ENCODE measurements around the gene TUBB4A.
A peak's percentile ranks its signal among the peaks of the same experiment; 100 is the strongest.

The TUBB4A gene

GRCh38 chr19:6460099-6460884, 41.8 kb downstream of the TUBB4A start:
- no peak for TF ChIP-seq POLR2A (IDR thresholded peaks at IDR 0.05; ENCODE audit: low read length)
- no peak for TF ChIP-seq GATA1 (IDR thresholded peaks at IDR 0.05; ENCODE audit: low read depth, low read length)
- peak; percentile 94 to 95 for DNase-seq

GRCh38 chr19:6459262-6460098, 42.6 kb downstream of the TUBB4A start, which contains the start of gene SLC25A23:
Gene SLC25A23 (minus strand): TSS chr19:6459792. CDS start chr19:6459628, 164 bp downstream.
- DNase-seq, result peak; percentile 41 to 51
- TF ChIP-seq POLR2A (IDR thresholded peaks at IDR 0.05; ENCODE audit: low read length), result no peak
- no peak for TF ChIP-seq GATA1 (IDR thresholded peaks at IDR 0.05; ENCODE audit: low read depth, low read length)

DNA sequence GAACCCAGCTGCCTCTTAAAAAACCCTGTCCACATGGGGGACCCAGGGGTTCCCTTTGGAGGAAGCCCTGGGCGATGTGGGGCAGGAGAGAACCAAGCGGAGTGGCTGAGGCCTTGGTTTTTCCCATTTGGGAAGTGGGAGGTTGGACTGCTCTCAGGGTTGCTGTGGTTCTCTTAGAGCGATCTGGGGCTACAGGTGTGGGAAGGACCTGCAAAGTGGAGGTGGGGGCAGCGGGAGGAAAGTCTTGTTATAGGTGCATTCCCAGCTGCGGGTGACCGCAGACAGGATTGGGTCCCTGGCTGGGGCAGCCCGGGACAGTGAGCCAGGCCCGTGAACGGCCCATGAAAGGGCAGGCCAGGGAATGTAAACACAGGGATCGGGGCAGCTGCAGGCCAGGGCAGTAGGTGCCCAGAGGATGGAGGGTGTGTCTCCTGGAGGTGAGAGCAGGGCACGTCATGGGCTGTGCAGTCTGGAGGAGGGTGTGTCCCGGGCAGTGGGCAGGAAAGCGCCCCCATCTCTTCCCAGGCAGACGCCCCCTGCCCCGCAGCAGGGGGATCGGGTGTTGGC, 43.3 kb downstream of the TUBB4A start:
- DNase-seq, result no peak
- no peak for TF ChIP-seq POLR2A (IDR thresholded peaks at IDR 0.05; ENCODE audit: low read length)
- no peak for TF ChIP-seq GATA1 (IDR thresholded peaks at IDR 0.05; ENCODE audit: low read depth, low read length)

GRCh38 chr19:6457958-6458694, 44.0 kb downstream of the TUBB4A start:
- DNase-seq, result no peak
- TF ChIP-seq GATA1 (IDR thresholded peaks at IDR 0.05; ENCODE audit: low read depth, low read length), result no peak
- TF ChIP-seq POLR2A (IDR thresholded peaks at IDR 0.05; ENCODE audit: low read length), result no peak

- no peak for TF ChIP-seq GATA1 (IDR thresholded peaks at IDR 0.05; ENCODE audit: low read depth, low read length)
- TF ChIP-seq POLR2A (IDR thresholded peaks at IDR 0.05; ENCODE audit: low read length), result no peak
- DNase-seq, result no peak
These were observed 46.2 kb downstream of the TUBB4A start for GRCh38 chr19:6455924-6456323.

DNA sequence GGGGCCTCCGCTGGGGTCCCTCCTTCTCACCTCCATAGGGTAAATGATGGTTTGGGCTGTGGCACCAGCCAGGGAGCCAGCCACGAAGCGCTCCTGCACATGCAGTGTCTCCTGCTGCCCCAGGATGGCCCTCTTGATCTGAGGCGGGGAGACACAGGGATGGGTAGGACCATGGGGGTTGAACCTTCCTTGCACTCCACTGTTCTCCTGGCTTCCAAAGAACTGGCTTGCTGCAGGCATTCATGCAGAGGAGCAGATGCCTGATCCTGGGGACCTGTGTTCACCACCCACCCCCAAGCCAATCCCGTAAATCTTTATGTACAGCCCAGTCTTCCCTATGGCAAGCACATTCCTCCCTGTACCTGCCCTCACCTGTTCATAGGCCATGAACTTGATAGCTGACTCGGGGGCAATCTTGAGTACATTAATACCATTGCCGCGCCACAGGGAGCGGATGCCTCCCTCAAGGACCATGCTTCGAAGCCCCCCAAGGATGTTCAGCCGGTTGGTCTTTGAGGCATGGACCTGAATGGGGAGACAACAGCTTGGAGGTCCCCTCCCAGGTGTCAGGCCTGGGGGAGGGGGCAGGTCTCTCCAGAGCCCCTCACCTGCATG, 48.1 kb downstream of the TUBB4A start:
- TF ChIP-seq POLR2A (IDR thresholded peaks at IDR 0.05; ENCODE audit: low read length), result no peak
- TF ChIP-seq GATA1 (IDR thresholded peaks at IDR 0.05; ENCODE audit: low read depth, low read length), result no peak
- DNase-seq, result no peak

DNA sequence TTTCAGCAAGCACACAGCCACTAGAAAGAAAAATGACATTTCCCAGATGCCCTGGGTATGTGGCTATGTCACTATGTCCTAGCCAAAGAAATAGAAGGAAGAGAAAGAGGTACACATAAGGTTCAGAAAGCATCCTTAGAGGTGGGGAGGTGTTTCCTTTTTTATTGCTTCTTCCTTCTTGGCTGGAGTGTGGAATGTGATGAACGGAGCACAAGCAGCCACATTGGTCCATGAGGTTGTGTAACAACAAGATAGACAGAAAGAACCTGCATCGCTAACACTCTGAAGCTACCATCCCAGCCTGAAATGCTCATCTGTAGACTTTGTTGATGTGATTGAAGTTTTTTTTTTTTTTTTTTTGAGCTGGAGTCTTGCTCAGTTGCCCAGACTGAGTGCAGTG, 49.2 kb downstream of the TUBB4A start:
- TF ChIP-seq POLR2A (IDR thresholded peaks at IDR 0.05; ENCODE audit: low read length), result no peak
- TF ChIP-seq GATA1 (IDR thresholded peaks at IDR 0.05; ENCODE audit: low read depth, low read length), result no peak

DNA sequence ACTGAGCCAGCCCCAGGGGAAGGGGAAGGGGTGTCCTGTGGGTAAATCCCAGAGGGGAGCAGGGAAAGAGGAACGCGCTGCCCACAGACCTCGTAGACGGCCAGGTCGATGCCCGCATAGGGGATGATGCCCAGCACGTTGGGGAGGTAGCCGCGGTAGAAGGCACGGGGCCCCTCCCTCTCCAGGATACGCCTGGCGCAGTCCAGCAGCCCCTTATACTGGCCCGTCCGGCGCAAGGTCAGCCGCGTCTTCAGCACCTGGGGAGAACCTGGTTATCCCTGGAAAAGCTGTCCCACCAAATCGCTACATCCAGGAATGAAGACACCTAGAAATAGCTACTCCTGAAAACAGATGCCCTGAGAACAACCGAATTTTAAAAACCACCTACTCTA, 49.9 kb downstream of the TUBB4A start:
- TF ChIP-seq GATA1 (IDR thresholded peaks at IDR 0.05; ENCODE audit: low read depth, low read length), result no peak
- no peak for TF ChIP-seq POLR2A (IDR thresholded peaks at IDR 0.05; ENCODE audit: low read length)
- DNase-seq, result no peak

More for the DNA sequence above, 49.2 kb downstream of the TUBB4A start:
- DNase-seq, result no peak

DNA sequence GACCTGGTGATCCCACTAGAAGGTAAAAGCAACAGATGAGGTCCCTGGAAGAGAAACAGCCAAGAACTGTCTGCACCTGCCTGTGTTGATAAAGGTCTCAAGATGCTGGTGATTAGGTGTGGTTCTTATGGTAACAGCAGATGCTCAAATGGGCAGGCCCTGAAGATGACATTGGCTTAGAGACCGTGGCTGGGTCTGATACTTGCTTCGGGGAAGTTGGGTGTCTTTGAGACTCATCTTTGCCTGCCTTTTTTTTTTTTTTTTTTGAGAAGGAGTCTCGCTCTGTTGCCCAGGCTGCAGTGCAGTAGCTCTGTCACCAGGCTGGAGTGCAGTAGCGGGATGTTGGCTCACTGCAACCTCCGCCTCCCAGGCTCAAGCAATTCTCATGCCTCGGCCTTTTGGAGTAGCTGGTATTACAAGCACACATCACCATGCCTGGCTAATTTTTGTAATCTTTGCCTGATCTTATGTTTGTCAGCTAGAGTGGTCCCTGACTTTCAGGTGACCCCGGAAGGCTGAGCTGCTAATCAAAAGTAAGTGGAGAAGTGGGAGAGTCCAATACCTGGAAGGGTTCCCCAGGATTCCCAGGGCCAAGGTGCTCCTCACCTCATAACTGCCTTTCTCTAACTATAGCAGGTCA, 50.4 kb downstream of the TUBB4A start:
- TF ChIP-seq POLR2A (IDR thresholded peaks at IDR 0.05; ENCODE audit: low read length) (no peak), GATA1 (IDR thresholded peaks at IDR 0.05; ENCODE audit: low read depth, low read length) (no peak)
- no peak for DNase-seq

GRCh38 chr19:6450166-6450565, 51.9 kb downstream of the TUBB4A start:
- TF ChIP-seq POLR2A (IDR thresholded peaks at IDR 0.05; ENCODE audit: low read length) (no peak), GATA1 (IDR thresholded peaks at IDR 0.05; ENCODE audit: low read depth, low read length) (no peak)
- DNase-seq, result no peak

DNA sequence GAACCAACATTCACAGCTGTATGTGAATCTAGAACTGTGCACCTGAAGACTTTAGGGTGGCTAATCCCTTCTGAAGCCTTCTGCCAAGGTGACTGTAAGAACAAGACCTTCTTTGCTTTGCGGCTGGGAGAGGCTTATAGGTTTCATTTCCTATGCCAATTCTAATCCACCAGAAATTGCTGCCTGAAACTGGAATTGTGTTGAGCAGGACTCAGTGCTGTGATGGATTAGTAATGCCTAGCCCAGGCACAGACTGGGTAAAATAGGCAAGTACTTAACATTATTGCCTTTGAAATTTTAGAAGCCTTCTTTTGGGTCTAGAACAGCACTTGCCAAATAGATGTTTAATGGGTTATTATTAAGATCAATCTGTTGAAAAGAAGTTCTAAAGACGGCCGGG, 54.1 kb downstream of the TUBB4A start:
- TF ChIP-seq GATA1 (IDR thresholded peaks at IDR 0.05; ENCODE audit: low read depth, low read length) (no peak), POLR2A (IDR thresholded peaks at IDR 0.05; ENCODE audit: low read length) (no peak)
- DNase-seq, result no peak

GRCh38 chr19:6446452-6446851, 55.7 kb downstream of the TUBB4A start:
- no peak for TF ChIP-seq POLR2A (IDR thresholded peaks at IDR 0.05; ENCODE audit: low read length)
- TF ChIP-seq GATA1 (IDR thresholded peaks at IDR 0.05; ENCODE audit: low read depth, low read length), result no peak

More at GRCh38 chr19:6446452-6446851, 55.7 kb downstream of the TUBB4A start:
- DNase-seq, result no peak
